ENCODE results near the gene CFAP221.

DNA sequence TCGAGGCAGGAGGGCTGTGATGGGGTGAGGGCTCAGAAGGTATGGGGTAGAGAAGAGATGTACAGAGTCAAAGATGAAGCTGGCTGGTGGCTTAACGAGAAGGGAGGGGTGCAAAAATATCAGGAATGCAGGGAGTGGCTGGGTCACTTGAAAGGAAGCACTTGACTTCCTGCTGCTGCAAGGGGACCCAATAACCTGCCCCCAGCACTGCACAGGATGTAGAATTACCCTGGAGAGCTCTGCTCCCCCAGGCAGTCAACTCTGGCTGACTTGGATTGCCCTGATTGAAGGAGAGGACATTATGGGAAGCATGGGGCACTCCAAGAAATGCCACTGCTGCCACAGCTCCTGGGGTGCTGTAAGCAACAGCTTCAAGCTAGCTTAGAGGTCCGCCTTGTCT, 41.8 kb downstream of the CFAP221 start:
- no peak for TF ChIP-seq SUZ12 (IDR thresholded peaks at IDR 0.05)
- TF ChIP-seq ELF4 (IDR thresholded peaks at IDR 0.05): no peak
- no peak for TF ChIP-seq FOXM1 (IDR thresholded peaks at IDR 0.05; ENCODE audit: borderline replicate concordance)
- TF ChIP-seq NFRKB (IDR thresholded peaks at IDR 0.05): no peak
- no peak for TF ChIP-seq HDGF (IDR thresholded peaks at IDR 0.05; ENCODE audit: borderline replicate concordance)
- TF ChIP-seq LEF1 (IDR thresholded peaks at IDR 0.05; ENCODE audit: borderline replicate concordance): no peak
- no peak for TF ChIP-seq BHLHE40 (IDR thresholded peaks at IDR 0.05; ENCODE audit: borderline replicate concordance)
- TF ChIP-seq ZNF384 (IDR thresholded peaks at IDR 0.05): no peak
- TF ChIP-seq CTBP1 (IDR thresholded peaks at IDR 0.05; ENCODE audit: borderline replicate concordance): no peak
- TF ChIP-seq SP1 (IDR thresholded peaks at IDR 0.05): no peak
- TF ChIP-seq TARDBP (IDR thresholded peaks at IDR 0.05): no peak
- TF ChIP-seq, protein P1, sequence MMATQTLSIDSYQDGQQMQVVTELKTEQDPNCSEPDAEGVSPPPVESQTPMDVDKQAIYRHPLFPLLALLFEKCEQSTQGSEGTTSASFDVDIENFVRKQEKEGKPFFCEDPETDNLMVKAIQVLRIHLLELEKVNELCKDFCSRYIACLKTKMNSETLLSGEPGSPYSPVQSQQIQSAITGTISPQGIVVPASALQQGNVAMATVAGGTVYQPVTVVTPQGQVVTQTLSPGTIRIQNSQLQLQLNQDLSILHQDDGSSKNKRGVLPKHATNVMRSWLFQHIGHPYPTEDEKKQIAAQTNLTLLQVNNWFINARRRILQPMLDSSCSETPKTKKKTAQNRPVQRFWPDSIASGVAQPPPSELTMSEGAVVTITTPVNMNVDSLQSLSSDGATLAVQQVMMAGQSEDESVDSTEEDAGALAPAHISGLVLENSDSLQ (IDR thresholded peaks at IDR 0.05): no peak

Measured in HEK293T (cell line).